Islet of Langerhans (tissue), 1 donor: ENCODE data around the gene RC3H2.
A peak's percentile ranks its signal among the peaks of the same experiment; 100 is the strongest.

Source experiments
- FAIRE-seq: peaks from one replicate; lab custom pipeline; 2011; peaks lifted over from hg19 to GRCh38; lab: Jason Lieb, UNC

RC3H2 gene, protein sequence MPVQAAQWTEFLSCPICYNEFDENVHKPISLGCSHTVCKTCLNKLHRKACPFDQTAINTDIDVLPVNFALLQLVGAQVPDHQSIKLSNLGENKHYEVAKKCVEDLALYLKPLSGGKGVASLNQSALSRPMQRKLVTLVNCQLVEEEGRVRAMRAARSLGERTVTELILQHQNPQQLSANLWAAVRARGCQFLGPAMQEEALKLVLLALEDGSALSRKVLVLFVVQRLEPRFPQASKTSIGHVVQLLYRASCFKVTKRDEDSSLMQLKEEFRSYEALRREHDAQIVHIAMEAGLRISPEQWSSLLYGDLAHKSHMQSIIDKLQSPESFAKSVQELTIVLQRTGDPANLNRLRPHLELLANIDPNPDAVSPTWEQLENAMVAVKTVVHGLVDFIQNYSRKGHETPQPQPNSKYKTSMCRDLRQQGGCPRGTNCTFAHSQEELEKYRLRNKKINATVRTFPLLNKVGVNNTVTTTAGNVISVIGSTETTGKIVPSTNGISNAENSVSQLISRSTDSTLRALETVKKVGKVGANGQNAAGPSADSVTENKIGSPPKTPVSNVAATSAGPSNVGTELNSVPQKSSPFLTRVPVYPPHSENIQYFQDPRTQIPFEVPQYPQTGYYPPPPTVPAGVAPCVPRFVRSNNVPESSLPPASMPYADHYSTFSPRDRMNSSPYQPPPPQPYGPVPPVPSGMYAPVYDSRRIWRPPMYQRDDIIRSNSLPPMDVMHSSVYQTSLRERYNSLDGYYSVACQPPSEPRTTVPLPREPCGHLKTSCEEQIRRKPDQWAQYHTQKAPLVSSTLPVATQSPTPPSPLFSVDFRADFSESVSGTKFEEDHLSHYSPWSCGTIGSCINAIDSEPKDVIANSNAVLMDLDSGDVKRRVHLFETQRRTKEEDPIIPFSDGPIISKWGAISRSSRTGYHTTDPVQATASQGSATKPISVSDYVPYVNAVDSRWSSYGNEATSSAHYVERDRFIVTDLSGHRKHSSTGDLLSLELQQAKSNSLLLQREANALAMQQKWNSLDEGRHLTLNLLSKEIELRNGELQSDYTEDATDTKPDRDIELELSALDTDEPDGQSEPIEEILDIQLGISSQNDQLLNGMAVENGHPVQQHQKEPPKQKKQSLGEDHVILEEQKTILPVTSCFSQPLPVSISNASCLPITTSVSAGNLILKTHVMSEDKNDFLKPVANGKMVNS

DNA sequence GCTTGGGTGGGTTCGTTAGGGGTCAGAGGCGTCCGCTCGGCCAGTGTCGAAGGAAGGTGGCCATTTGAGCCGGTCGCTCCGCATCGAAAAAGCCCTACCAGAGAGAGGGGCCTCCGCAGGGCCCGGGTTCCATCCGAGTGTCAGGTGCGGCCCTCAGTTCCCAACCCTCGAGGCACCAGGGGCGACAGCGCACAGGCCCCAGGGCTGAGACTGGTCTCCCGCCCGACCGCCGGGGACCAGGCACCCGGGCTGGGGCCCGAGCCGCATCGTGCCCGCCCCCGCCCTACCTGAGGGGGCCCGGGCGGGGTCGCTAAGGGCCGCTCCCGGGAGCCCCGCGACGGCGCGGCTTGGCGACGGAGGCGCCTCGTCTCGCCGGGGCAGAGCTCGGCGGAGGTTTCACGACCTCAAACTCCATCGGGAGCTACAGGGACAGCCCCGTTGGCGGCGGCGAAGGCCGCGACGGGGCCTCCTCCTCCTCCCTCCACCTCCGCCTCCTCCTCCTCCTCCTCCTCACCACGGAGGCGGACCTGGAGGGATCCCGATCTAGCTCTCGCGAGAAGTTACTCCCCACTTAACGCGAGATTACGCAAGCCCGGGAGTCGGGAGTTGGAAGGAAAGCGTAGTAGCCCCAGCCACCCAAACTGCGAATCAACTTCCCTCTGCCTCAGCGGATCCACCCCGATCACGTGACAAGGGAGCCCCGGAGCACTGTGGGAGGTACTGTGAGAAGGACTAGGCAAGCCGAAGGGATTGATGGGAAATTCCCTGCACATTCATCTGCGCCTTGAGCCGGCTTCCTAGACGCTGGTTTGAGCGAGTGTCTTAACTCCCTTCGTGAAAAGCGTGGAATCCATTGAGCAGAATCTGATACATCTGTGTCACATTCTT, at the start of gene RC3H2:
Gene RC3H2 (minus strand): TSS at position 537 of the 888 bp plus-strand sequence. CDS start 7,850 bp downstream, outside the sequence.
- peak; percentile 97 for FAIRE-seq

- FAIRE-seq, result no peak
These were observed 49.1 kb upstream of the RC3H2 start for GRCh38 chr9:122954253-122954691.

DNA sequence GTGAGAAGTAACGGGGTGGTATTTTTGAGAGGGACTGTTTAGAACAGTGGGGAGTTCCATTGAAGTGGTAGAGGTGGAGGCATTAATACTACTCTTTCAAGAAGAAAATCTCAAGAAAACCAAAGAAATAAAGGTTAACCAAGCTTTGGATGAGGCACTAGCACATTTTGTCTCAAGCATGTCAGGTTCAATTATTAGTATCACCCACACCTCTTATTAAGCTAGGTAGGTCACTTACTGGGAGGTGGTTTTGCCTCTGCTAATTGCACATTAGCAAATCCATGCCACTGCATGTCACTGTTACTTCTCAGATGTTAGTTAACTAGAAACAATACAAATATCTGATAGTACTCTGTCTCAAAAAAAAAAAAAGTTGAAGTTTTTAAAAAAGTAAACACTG, 45.9 kb upstream of the RC3H2 start:
- no peak for FAIRE-seq

- no peak for FAIRE-seq
These were observed 45.1 kb upstream of the RC3H2 start for GRCh38 chr9:122950263-122950662.

- FAIRE-seq, result no peak
These were observed 44.5 kb upstream of the RC3H2 start for GRCh38 chr9:122949696-122950095.

GRCh38 chr9:122948313-122948712, 43.2 kb upstream of the RC3H2 start:
- FAIRE-seq, result no peak

DNA sequence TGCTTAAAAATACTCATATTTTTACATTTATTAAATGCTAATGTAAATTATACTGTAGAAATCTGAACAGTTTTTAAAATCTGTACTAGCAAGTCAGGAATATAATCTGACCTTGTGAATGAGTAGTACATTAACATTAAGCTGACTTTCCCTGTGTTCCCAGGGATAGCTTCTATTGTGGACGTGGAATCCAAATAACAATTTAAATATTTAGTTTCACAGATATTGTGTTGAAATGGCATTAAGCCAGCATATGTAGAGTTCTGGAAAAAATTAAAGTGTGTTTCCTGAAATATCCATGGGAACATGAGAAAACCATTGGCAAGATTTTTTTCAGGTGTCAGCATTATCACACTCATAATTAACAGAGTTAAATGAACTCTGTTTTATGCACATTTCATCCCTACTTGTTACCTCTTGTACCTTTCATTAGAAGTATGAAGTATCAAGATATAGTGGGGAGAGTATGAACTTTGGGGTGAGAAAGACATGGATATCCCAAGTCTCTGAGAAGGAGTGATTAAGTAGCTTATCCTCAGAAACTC, 41.4 kb upstream of the RC3H2 start:
- FAIRE-seq, result no peak

DNA sequence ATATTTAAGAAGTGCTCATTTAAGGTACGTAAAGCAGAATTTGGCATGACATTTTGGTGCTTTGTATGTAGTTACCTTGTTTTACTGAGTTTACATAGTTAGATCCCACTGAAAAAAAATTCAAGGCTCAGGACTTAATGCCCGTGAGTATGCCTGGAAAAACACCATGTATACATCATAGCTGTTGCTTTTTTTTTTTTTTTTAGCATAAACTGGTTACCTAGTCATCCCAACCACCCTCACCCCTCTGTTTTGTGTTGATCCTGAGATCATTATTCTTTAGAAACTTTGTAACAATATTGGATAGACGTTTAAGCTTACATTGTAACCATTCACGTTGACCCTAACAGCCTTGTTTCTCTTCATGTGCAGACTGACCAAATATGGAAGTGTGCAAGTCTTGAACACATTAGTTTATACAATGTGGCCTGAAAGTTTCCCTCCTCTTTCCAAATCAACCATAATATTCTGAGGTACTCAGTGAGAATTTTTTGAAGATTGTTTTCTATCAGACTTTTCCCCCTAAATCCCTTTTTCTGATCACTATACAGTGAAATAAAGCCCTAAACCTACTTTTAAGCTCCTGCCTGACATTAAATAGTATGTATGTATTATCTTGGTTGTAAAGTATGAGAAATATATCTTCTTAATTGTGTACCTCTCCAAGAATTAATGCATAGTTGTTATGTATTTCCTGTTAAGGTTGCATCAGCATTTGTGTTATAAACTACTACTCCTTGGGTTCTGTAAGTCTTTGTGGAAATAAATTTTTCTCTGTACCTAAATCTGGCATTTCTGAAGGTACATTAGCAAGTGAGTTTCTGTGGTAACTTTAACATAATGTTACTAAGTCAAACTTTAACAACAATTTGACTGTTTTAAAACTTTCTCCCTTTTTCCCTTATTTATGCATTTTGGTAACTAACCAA, 40.1 kb upstream of the RC3H2 start:
- no peak for FAIRE-seq

DNA sequence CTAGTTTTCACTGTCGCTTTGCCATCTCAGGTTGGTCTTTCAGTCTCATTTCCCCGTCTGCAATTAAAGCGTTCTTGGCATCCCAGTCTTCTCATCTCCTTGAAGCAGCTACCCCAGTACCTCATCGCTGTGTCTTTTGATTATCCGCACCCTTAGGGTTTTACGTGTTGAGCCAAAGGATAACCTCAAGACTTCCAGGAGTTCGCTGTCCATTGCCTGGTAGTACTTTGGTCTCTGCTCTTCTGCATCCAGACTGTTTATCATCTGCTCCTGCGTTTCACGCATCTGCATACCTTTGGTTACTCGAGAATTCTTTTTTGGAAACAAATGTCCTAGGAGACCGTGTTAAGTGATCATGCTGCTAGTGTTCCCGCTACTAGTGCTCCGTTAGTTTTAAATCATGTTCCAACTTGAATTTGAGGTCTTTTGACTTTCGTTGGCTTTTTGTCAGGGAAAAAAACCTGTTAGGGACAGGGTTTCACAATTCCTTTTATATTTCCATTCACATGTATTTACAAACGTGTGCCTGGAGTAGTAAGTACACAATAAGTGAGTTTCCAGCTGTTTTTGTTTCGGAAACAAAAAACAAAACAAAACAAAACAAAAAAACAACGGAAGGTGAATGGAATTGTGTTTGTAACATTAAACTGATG, 36.5 kb upstream of the RC3H2 start:
- FAIRE-seq, result no peak

- peak; percentile 92 for FAIRE-seq
These were observed 35.8 kb upstream of the RC3H2 start, which contains the start of gene RABGAP1 for GRCh38 chr9:122940749-122941581. Gene RABGAP1, plus strand, starts transcription at chr9:122941020. Its CDS starts 16,040 bp downstream, at chr9:122957060.

DNA sequence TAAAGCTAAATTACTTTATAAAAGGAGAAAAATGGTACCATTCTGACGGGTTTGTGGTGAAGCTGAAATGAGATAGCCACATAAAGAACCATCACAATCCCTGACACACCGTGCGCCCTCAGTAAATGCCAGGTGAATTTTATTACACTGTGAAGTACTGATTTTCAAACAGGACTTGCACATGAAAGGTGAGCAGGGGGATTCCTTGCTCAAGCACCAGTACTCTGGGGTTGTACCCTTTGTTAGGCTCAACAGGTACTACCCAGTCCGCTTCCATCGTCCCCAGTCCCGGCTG, 35.2 kb upstream of the RC3H2 start:
- FAIRE-seq, result no peak

DNA sequence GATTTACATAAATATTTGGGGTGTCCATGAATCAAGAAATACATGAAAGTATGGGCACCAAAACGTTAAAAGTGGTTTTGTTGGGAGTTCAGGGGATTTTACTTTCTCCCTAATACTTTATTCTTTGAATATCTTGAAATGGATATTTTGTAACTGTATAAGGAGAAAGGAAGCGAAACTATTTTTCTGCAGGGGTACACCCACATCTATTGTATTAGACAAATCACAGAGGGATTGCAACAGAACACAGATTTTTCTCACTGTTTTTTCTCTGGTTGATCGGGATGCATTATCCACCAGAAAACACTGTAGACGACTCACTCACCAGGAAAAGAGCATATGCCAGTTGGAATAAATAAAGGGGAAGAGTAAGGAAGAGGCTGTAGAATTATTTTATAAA, 34.4 kb upstream of the RC3H2 start:
- FAIRE-seq, result no peak

GRCh38 chr9:122936883-122937282, 31.7 kb upstream of the RC3H2 start:
- no peak for FAIRE-seq

DNA sequence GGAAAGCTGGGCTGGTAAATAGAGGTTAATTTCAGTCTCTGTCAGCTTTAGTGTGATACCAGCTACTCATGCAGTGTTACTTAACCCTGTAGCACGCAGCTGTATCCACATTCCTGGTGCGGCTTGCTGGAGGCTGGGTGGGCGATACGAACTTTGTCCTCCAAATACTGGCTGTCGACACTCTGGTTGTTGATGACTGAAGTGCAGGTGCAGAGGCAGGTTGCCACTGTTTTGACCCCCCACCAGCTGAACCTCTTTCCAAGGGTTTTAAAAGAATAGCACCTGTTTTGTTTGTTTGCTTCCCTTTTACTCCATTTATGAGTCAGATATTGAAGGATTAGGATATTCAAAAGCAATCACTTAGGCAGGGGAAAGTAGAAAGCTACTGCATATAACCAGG, 31.3 kb upstream of the RC3H2 start:
- no peak for FAIRE-seq

DNA sequence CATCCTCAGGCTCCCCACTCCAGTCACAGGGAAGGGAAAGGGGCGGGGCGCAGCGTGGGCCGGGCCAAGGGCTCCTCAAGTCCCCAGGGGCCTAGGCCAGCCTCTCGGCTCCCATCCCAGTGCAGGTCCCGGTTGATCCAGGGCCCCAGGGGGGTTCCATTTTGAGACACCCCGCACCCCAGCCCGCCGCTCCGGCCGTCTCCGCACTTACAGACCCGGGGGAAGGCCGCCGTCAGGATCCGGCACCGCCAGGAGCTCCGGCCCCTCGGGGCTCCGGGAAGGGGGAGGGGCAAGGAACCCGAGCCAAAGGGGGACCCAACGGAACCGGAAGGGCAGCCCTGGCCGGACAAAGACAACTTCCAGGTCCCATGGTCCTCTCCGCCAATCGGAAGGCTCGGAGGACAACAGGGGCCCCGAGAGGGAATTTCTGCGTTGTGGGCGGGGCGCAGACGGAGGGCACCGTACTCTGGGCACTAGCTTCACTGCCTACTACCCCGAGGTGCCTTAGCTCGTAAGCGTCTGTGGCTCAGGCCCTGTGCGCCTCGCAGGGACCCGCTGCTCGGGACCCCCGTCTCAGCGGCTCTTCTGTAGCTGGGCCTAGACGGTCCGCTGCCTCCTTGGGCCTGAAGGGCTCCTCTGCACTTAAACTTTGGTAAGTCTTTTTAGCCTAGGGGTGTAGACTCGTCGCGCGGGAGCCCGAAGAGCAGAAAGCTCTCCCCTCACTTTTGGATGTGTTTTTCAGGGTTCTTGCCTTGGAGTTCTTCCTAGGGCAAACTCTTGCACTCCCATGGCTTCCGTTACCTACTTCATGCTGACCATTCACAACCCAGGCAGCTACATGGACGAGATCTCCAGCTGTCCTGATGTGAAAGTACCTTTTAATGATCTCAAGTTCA, 26.3 kb upstream of the RC3H2 start, which contains the start of gene ZBTB26:
Gene ZBTB26 (minus strand): TSS at position 287 of the 896 bp plus-strand sequence. CDS start 11,578 bp downstream, outside the sequence.
- FAIRE-seq, result no peak

GRCh38 chr9:122930541-122931225, 25.5 kb upstream of the RC3H2 start:
- no peak for FAIRE-seq

- FAIRE-seq, result no peak
These were observed 24.7 kb upstream of the RC3H2 start for GRCh38 chr9:122929796-122930354.
